CD4-positive, alpha-beta T cell treated with Interleukin-4 for 4 hours (primary cell): Measurements from ENCODE around the gene TMEM181.
"Not testable (repeated sequence)": the region's sequence is repeated elsewhere in the genome, so short reads cannot be mapped to it uniquely, and the experiment has no call there.

ENCODE experiments used
- DNase-seq: peaks from one replicate; pipeline ENCODE4 v3.0.0-alpha.2; 2020

The TMEM181 gene

DNA sequence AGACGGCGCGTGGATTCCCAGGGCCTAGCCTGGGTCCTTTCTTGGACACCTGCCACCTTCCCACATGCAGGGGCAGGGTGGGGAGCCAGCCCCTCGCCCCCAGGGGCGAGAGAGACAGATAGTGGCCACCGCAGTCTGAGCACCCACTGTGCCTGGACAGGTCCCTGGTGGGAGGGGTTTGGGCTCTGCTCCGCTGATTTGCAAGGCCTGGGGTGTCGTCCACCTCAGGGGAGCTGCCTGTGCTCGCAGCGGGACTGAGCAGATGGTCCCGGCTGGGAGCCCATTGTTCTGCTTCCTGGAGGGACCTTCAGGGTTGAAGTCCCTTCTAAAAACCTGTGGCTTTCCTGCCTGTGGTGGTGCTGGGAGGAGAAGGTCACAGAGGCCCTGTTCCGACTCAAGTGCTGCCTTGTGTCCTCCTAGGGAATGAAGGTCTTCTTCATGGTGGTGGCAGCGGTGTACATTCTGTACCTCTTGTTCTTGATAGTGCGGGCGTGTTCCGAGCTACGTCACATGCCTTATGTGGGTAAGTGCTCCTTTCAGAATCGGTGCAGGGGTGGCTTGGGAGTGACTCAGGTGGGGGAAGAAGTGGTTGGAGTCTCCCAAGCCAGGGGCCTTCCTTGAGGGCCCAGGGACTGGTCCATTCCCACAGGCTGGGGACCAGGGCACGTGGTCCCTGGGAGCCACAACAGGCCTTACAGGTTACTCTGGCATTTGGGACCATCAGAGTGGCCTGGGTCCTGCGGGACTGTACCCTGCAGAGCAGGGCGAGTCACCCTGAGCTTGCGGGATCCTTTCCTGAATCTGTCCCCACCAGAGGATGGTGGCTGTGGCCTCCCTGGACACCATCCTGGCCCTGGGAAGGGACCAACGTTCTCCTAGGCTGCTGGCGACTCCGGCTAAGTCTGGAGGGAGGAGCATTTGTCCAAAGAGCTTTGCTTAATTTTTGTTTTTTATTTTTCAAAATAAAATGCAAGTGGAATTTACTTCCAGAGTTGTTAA lies 65.1 kb downstream of the TMEM181 start:
- no peak for DNase-seq

DNA sequence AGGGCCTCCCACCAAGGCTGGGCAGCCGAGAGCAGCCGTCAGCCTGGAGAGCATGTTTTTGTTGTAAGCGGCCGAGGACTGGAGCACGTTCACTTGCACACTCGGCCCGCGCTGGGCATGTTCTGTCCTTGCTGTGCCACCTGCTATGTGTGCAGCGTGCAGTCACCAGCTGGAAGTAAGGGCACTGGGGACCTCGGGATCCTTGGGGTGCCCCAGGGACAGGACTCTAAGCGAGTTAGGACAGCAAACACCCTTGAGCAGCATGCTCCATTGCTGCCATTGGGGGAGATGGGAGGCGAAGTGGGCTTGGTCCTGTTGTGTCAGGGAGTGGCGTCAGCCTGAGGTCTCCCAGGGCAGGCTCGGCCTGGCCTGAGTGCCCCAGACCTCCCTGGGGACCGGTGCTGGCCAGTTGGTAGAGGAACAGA lies 66.0 kb downstream of the TMEM181 start:
- DNase-seq = no peak

DNA sequence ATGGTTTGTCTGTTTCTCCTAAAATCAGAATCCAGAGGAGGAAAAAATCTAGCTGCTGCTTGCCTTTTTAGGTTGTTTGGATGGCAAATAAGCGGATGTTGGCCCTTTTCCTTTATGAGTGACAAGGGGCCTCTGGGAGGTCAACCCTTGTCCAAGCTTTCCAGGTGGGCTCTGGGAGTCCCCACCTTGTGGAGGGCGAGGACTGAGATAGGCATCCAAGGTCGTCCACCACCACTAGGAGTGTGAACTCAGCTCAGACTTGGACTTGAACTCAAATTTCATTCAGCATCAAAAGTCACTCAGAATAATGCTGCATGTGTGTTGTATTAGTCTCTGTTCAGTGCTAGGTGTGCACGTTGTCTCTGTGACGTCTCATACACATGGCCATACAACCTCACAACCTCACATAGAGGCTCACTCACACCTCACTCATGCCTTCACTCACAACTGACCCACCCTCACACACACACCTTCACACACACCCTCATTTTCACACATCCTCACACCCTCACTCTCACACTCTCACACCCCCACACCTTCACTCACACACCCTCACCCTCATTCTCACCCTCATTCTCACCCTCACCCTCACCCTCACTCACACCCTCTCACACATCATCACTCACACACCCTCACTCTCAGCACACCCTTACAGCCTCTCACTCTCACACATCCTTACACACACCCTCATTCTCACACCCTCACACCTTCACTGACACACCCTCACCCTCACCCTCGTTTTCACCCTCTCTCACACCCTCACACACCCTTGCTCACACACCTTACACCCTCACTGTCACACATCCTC lies 66.7 kb downstream of the TMEM181 start:
- DNase-seq = no peak

DNA sequence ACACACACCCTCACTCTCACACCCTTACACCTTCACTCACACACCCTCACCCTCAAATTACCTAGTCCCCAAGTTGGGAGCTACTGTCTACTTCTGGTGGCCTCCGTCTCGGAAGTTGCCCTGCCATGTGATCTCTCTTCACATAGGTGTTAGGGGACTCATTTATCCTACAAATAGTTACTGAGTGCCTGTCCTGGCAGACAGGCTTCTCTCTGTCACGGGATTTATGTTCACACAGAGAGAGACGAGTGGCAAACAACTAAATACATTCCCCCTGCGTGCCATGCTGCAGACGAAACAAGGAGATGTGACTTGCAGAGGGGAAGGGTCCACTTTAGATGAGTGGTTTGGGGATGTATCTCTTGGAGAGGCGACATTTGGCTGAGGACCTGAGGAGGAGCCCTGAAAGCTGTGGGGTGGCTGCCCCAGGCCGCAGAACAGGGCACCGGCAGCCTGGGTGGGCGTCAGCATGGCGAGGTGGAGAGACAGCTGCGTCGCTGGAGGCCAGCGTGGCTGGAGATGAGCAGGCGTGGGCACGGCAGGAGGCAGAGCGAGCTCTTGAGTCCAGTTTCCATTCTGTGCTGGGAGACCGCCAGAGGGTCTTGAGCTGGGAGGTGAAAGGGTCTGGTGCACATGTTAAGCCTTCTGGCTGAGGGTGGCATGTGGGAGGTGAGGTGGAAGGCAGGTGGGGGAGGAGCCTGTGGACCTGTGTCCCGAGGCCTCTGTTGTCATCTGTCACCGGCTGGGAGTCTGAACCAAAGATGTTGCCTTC lies 67.5 kb downstream of the TMEM181 start:
- DNase-seq = no peak

DNA sequence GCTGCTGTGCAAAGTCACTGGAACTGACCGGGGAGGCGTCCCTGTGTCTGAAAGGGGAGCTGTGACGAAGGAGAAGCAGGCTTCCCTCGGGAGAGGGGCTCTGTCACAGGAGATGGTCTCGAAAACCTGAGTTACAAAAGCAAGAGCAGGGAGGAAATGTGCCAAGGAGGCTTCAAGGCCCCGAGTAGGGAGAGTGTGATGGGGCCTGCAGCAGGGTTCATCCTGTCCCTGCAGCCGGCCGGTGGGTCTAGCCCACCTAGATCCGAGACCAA lies 68.0 kb downstream of the TMEM181 start:
- no peak for DNase-seq

DNA sequence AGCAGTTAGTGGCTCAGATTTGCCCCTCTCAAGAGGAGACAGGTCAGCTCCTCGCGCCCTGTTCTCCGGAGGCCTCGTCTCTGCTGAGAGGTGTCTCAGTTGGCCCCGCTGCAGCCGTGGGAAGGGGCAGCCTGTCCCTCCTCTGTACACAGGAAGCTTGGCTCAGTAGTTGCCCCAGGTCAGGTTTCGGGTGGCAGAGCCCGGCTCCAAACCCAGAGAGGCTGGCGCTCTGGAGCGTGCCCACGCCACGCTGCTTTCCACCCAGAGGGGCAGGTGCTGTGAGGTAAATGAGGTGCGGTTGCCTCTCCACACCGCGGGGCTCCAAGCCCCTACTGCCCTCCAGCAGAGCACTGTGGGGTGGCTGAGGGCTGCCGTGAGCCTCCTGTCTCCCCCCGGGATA lies 68.7 kb downstream of the TMEM181 start:
- DNase-seq = no peak

DNA sequence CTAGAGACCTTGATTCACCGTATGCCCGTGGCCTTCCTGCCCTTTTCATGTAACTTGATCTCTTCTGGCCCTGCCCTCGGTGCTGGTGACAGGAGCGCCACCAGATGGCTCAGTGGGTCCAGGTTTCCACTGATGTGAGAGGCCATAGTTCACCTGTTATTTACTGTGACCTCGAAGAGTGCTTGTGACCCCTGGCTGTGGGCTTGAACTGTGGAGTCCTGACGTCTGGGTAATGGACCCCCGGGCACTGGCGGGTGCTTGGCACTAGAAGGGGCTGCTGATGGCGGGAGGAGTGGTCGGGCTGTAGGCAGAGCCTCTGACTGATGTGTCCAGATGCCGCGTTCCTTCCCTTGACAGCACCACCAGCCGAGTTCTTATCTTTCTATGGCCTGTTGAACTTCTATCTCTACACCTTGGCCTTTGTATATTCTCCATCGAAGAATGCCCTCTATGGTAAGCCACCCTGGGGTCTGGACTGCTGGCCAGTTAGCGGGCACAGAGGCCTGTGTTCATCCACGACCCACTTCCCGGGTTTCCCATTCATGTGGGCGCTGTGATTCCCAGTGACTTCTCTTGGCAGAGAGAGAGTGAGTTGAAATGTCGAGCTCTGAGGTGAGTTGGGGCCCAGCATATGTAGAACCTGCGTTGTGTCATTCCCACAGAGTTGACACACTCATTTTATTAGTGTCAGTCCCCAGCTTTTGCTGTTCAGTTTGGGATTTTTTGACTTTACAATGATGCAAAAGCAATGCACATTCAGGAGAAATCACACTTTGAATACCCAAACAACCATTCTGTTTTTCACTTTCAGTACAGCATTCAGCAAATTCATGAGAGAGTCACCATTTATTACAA lies 69.7 kb downstream of the TMEM181 start:
- no peak for DNase-seq

DNA sequence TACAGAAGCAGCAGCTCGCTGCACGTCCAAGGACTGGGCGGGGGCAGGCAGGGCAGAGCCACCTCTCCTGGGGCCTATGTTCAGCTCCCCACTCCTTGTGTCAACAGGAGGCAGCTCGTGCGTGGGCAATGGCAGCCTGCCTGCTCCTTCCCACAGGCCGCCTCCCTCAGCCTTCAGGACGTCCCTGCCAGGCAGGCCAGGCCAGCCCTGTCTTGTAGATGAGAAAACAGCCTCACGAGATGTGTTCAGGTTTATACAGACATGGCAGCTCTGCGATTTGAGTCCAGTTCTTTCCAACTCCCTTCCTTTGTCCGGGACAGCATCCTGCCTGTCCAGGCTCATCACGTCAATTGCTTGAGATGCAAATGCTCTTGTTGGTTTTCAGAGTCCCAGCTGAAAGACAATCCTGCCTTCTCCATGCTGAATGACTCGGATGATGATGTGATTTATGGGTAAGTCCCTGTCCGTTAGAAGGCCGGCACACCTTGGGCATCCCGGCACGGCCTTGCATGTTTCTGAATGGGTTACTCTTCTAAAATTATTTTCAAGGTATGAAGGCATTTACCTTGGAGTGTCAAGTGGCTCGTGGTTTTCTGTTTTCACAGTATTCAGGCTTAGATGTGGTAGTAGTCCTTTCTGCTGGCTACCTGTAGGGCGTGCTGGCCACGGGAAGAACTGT lies 71.2 kb downstream of the TMEM181 start:
- no peak for DNase-seq

DNA sequence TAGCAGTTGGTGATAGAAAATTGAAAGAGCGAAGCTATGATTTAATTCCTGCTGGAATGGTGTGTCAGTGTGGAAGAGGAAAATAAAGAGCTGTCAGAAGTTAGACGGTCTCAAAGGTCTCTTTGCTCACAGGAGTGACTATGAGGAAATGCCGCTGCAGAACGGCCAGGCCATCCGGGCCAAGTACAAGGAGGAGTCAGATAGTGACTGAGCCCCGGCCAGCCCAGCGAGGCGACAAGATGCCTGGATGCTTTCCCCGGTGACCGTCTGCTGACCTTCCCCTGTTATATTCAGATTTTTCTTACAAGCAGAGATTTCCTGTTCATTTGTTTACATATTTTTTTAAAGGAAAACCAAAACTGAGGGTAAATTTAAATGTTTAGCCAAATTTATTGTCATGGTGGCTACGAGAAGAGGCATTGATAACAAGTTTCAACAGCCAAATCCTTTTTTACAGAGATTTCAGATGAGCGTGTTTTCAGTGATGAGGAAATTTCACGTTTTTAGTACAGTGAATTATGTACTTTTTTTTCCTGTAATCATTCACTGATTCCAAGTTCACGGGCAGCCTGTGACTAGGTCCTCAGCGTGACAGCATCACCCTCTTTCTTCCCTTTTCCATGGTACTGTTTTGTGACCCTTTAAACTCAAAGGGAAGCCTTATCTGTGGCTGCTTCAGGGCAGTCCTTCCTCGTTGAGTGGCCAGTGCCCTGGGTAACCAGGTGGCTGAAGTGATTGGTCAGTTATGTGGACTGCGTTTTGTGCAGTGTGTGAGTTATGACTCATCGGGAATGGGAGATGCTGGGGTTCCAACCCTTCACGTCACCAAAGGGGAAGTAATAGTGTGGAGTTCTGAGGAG lies 72.0 kb downstream of the TMEM181 start:
- DNase-seq = no peak

DNA sequence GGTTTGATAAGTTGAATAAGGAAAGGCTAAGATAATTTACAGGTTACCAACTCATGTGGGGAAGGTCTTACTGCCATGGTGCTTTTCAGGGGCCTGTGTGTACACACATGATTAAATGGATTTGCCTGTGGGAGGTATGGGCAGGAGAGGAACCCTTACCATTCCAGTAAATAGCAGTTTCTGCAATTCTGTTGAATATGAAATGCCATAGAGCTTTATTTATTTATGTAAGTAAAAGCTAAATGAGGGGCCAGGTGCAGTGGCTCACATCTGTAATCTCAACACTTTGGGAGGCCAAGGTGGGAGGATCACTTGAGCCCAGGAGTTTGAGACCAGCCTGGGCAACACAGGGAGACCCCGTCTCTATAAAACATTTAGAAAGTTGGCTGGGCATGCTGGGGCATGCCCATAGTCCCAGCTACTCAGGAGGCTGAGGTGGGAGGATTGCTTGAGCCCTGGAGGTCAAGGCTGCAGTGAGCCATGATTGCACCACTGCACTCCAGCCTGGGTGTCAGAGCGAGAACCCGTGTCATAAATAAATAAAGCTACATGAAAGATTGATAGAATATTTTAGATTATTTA lies 72.7 kb downstream of the TMEM181 start:
- DNase-seq = not testable (repeated sequence)

DNA sequence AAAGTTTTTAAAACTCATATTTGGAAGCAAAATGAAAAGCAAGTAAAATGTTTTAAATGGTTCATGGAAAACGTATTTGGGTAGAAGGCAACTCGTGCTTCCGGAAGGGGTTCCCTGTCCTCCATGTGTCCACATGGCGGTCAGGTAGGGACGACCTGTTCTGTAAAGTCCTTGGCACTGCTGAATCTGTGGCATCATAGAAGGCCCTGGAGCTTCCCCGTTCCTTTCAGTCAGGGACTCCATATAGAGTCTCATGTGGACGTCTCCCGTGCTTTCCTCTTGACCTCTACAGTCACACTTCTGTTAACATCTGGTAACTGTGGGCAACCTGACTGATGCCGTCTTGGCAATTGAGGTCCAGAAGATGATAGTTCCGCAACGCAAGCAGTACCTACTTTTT lies 73.2 kb downstream of the TMEM181 start:
- DNase-seq = no peak

DNA sequence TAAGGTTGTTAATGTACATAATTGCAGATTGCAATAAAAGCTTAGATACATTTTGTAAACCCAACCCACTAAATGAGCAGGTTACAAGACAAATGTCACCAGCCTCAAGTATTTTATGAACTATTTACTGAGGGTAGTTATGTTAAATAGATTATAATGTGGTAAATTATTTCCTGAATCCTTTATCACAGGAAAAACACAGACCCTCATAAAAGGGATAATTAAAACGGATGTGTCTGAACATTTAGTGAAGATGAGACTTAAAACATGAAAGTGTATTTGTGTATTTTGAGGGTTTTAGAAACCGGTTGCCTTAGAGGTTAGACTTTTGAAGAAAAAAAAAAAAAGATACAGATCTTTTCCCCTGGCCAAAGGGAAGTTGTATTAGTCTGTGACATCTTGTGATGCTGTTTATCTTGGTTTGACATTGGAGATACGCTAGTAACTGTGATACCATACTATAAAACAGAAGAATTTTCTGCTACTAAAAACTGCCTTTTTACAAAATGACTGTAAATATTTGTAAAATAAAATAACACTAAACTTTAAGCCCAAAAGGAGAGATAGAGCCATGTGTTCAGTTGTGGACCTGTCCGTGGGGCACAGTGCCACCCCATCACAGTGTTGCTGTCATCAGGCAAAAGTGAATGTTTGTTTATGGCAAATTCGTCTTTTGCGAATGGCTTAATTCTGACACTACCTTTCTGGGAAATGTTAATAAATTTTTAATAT lies 75.0 kb downstream of the TMEM181 start:
- peak; percentile 34 for DNase-seq

DNA sequence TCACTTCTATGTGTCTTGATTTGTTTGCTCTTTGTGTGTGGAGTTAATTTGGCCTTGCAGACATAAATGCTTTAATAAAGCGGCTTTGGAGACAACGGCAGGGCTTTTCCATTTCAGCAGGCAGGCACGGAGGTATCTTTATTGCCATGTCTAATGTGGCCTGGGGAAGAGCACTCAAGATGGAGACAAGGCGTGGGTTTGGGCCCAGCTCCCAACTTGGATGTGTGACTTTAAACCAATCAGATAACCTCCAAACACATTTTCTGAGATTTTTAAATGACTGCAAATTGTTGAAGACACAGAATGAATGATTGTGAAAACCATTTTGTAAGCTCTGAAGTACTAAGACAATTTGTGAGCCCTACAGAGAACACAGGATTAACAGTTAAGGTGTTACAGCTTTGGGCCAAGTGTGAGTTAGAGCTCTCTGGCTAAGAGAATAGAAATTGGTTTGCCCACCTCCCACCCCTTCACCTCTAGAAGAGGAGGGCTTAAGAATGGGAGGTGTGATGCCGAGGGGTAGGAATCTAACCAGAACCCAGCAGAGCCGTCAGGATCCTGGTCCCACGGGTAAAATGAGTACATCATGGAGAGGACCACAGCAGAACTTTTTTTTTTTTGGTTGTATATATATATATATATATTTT lies 75.7 kb downstream of the TMEM181 start:
- no peak for DNase-seq

DNA sequence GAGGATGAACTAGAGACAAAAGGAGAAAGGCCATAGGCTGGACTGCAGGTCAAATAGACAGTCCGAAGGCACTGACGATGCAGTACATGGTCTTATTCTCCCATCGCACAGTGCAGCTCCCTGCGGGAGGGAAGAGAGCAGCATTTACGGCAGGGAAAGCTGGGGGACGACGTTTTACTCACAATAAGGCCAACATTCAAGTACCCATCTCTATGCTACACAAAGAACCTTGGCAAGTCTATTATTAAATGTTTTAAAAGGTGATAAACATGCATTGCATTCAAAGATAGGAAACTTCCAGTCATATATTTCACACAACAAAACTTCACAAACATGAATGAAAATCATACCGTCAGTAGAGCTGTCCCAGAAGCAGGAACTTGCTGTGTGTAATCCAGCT lies 76.9 kb downstream of the TMEM181 start:
- no peak for DNase-seq

DNA sequence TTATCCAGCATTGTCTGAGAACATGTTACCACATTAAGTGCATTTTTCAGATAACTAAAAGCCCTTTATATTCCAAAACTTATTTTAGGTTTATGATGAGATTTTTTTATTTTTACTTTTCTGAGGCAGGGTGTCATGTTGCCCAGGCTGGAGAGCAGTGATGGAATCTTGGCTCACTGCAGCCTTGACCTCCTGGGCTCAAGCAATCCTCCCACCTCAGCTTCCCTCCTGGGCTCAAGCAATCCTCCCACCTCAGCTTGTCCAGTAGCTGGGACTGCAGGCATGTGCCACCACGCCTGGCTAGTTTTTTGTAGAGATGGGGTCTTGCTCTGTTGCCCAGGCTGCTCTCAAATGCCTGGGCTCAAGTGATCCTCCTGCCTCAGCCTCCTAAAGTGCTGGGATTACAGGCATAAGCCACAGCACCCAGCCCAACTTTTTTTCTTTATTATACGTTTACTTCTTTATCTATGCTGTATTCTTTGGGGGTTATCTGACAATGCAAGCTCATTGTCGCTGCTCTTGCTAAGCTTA lies 78.5 kb downstream of the TMEM181 start:
- DNase-seq = no peak

DNA sequence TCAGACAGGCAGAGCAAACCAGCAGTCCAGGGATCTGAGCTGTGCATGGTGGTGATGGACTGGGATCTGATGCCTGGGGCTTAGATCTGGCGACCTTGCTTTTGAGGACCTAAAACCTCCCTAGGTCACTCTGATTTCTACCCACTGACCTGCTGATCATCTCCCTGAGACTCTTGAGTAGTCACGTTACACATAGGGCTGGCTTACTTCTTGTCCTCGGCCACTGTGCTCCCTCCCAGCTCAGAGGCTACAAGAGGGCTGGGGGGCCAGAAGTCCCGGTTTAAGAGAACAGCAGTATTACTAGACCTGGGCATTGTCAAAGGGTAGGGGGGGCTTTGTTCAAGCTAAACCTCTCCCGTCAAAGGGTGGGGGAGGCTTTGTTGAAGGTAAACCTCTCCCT lies 79.2 kb downstream of the TMEM181 start:
- DNase-seq = no peak

DNA sequence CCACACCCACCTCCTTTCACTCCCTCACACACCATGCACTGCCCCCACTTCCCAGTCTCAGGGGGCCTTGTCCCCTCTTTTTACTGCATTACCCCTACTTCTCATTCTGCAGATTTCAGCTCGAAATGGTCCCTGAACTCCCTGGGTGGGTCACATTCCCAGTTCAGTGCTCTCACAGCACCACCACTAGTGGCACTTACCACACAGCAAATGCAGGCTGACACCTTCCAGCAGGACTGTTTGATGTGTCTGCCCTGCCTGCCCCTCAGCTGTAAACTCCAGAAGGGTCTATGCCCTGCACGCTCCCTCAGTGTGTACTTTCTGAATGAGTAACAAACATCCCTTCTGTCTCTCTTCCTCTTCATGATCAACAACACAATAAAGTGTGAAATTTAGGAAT lies 80.6 kb downstream of the TMEM181 start:
- DNase-seq = no peak

DNA sequence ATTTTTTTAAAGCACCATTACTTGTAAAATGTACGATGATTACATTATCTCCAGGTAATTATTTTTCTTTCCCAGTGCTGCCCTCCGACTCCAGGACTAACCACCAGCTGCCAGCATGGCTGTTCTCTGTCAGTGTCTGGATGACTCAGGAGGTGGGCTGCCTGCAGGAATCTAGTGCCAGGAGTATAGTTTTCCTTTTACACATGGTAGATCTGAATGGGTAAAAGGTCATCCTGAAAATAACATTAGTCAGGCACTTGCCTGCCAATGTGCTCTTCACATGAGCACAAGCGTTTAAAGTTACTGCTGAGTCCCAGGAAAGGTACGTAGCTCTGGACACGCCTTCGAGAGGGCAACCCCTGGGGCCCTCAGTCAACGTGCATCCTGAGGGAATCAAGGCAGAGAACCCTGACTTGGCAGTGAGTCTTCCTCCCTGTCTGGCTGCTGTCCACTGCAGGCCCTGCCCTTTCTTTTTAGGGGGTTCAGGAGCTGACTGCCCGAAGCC lies 82.3 kb downstream of the TMEM181 start:
- no peak for DNase-seq

DNA sequence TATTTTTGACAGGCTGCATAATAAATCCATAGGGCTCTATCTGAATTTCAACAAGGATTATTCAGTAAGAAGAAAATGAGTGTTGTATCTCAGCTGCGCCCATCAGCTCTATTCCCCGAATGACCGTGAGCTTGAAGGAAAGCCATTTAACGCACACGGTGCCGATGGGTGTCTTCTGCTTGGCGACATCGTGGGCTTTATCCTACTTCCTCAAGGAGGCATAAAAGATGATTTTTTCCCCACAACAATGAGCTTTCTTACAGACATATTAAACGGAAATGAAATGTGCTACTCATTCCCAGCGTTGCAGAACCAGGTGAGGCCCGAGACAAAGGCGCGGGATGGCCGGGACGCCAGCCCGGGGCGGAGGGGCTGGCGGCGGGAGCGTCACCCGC lies 83.9 kb downstream of the TMEM181 start:
- DNase-seq = no peak
